CD4-positive, alpha-beta T cell treated with Interleukin-4 for 1 hour (primary cell): Measurements from ENCODE around the gene CEP72.
"Not testable (repeated sequence)": the region's sequence is repeated elsewhere in the genome, so short reads cannot be mapped to it uniquely, and the experiment has no call there.

Experiments
- DNase-seq, 2 donors: peaks; one replicate each; pipeline ENCODE4 v3.0.0-alpha.2; 2020 to 2022

The CEP72 gene, protein sequence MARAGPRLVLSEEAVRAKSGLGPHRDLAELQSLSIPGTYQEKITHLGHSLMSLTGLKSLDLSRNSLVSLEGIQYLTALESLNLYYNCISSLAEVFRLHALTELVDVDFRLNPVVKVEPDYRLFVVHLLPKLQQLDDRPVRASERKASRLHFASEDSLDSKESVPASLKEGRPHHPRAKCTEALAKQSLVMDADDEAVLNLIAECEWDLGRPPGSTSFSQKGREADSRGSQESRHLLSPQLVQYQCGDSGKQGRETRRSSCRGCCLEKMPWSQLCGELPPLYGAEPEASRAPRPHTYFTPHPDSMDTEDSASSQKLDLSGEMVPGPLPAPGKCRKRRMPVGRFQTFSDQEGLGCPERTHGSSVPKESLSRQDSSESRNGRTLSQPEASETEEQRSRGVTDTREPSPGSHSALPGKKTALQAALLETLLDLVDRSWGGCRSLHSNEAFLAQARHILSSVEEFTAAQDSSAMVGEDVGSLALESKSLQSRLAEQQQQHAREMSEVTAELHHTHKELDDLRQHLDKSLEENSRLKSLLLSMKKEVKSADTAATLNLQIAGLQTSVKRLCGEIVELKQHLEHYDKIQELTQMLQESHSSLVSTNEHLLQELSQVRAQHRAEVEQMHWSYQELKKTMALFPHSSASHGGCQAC

DNA sequence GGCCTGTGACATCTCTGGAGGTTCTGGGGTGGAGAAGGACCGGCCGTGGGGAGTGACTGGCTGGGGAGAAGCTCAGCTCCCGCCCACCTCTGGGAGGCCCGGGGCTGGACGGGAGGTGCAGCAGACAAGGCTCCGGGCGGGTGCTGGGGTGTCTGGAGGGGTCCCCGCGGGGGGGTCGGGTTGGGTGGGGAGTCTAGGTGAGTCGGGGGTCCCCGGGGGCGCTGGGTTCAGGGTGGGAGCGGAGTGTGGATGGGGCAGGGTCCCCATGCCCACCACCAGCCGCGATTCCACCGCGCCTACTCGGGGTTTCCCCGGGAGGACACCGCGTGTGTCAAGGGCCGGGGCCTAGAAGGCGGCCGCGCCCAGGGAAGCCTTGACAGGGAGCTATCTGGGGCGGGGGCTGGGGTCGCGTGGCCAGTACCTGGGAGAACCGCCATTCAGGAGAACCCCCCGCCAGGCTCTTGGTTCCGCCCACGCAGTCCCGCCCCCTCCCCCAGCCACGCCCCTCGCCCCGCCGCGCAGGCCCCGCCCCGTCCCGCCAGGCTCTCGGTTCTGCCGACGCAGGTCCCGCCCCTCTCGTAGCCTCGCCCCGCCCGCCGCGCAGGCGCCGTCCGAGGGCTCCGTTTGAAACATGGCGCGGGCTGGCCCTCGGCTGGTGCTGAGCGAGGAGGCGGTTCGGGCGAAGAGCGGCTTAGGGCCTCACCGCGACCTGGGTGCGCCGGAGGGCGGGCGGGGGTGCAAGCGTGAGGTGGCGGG lies at the start of gene CEP72:
Gene CEP72, plus strand, starts transcription at position 610 of the 756 bp plus-strand sequence. Its CDS starts 22 bp downstream, at position 632.
- peak; percentile 93 to 94 for DNase-seq

DNA sequence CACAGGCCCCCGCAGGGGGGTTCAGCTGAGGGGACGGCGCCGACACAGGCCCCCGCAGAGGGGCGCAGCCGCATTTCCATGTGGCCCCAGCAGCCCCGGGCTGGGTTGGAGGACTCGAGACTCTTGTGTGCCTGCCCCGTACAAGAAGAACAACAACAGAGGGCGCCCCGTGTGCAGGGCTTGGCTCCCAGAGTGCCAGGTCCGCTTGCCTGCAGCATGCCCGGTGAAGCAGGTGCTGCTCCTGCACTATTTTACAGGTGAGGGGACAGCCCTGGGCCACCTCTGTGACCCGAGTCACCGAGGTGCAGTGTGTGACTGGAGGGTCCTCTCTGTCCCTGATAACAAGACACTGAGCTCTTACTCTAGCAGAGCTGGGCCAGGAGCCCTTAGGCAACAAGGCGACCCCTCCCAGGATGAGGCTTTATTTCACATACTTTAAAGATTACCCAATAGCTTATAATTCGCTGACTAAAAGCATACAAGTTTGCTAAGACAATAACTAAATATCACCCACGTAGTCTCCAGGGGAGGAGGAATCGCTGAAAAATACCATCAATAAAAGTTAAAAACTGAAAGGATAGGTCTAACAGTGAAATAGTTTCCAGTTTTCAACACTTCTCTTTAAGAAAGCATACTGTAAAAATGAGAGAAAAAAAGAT lies 46.2 kb upstream of the CEP72 start:
- DNase-seq = no peak

DNA sequence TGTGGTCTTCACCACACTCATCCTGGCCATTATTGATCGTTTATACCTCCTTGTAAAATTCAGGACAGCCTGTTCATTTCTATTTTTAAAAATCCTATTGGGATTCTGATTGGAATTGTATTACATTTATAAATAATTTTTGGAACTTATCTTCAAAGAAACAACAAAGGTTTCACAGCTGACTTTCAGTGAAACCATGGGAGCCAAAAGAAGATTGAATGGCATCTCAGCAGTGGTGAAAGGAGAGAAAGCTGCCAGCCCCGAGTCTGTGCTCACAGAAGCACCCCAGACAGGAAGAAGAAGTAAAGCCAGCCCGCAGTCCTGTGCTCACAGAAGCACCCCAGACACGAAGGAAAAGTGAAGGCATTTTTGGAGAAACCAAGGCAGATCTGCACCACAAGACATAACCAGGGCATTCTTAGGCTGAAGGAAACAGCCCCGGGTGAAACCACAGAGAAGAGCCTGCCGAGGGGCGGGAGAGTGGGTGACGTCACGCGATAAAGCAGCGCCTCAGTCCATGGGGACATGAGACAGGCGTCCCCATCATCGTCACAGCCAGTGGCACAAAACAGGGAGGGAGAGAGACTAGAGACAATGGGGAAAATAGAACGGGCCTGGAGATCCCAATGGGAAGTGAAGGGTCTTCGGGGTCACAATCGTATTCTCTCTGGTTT lies 45.4 kb upstream of the CEP72 start:
- DNase-seq = no peak

DNA sequence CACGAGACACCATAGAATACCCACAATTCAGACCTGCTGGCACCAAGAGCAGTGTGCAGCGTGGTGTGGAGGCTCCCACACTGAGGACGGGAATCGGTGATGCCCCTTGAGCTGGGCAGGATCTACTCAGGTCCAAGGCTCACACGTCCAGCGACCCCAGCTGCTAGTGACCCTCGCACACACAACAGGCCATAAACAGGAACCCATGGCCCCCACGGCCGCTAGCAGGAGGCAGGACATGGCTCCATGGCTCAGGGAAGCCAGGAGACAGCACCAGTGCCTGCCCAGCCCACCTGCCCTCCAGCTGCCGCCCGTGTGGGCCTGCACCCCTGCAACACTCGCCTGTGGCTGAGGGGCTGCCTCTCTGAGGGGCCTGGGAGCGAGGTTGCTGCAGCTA lies 44.5 kb upstream of the CEP72 start:
- DNase-seq = no peak

DNA sequence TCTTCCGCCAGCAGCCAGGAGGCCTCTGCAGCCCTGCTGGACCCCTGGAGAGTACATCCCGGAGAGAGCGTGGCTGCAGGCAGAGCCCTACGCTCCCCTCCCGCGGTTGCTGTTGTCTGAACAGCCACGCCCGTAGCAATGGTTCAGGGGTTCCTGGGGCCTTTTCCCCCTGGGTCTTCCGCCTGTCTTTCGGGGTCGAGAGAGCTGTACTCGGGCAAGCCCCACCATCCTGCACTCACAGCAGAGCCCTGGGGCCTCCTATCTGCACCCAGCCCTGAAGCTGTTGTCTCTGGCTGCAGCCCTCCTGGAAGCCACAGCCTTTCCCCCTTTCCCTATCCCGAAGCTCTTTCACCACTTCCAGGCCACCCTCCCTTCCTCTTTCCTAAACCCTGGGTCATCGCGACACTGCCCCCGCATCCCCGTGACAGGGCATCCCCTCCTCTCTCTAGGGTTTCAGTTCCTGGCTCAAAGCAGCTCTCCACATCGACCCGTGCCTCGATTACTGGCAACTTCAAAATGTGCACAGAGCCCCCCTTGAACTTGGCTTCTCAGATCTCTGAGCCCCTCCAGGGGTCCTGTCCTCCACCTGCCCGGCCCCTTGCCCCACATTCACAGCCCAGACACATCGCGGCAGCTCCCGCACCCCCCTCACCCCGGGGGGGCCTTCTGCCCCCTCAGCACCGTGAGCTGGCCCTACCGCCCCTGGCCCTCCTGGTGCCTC lies 43.9 kb upstream of the CEP72 start:
- no peak for DNase-seq

DNA sequence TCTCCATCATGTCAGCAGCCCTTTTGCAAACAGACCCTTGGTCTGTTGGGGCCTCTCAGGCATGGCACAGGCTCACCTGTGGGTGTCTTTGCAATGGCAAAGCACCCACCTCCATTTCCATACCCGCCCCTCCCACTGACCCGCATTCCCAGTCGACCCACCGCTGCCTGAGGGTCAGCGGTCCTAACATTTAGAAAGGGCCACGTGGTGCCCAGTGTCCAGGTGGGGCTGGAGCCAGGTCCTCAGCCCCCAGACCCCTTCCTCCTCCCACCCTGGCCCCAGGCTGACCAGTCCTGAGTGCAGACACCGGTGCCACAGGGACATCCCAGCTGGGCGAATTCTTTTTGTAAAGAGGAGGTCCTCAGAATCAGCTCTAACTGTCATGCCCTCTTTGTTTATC lies 43.3 kb upstream of the CEP72 start:
- no peak for DNase-seq

DNA sequence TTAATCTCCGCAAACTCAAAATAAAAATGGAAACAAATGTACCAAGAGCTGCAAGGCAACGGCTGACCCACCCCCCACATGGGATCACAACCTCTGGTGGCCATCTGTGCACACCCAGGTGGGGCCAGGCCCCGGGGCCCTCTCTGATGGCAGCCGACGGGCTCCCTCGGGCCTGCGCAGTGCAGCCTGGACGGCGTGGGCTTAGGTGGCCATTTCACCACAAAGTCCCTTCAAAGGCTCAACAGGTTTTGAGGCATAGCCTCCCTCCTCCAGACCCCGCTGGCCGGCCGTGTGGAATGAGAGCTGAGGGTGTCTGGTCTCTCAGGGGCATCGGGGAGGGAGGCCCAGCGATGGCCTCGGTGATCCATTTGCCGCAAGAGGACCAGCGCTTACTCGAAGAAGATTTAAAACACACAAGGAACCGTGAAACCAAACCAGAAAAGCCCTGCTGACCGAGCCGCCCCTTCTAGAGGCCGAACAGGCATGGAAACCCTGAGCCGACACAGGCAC lies 42.7 kb upstream of the CEP72 start:
- DNase-seq = no peak

DNA sequence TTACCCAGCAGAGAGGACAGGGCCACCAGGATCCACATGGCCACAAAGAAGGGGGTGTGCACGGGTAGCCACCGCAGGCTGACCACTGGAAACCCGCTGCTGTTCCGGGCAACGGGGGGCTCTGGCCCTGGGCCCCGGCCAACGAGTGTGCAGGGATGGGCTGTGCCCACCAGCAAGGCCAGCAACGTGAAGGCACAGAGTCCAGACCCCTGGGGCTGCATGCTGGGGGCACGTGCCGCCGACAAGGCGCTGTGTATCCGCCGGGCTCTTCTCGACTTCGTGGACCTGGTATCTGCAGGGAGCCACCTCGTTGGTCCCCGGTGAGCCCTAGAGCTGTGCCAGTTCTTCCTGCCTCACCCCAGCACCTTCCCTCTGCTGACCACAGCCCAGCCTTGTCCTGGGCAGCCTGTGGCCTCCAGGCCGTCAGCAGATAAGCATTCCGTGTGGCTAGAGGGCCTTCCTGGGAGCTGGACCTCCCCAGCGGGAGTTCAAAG lies 42.2 kb upstream of the CEP72 start:
- DNase-seq = no peak

DNA sequence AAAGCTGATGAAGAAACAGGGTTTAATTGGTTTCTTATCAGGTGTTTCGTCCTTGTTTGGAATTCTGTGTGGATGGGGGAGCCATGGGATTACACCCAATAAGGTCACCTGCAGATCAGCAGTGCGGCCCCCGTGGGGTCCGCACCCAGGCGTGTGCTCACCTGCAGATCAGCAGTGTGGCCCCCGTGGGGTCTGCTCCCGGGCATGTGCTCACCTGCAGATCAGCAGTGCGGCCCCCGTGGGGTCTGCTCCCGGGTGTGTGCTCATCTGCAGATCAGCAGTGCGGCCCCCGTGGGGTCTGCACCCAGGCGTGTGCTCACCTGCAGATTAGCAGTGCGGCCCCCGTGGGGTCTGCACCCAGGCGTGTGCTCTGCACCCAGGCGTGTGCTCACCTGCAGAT lies 41.7 kb upstream of the CEP72 start:
- DNase-seq = no peak

DNA sequence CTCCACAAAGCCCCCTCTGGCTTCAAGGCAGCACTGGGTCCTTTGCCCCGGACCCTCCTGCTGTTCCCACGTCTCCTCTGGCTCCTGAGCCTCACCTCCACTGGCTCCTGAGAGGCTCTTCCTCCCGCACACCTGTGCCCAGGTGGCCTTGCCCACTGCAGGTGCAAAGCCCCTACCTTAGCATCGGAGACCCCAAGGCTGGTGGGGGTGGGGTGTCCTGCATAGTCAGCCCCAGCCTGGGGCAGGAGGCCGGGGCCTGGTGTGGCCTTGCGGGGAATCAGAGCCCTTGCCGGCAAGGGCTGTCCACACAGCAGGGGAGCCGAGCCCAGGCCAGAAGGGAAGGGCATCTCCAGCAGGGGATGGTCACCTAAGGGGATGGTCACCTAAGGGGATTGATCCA lies 41.3 kb upstream of the CEP72 start:
- DNase-seq = no peak

DNA sequence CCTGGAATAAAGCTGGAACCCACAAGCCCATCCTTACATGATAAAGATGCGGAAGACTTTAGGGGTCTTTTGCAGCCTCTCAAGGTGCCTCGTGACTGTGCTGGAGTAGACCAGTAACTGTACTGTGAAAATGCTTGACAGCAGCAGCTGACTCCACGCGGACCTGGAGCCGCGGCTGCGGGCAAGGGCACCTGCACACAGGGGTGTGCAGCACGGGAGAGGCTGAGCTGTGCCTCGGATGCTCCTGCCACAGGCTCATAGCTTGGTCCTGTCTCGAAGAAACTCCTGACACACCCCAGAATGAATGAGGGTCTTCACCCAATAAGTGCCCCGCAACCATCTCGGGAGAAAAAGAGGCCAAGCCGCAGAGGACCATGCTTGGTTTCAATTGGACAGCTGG lies 40.3 kb upstream of the CEP72 start:
- DNase-seq = no peak

DNA sequence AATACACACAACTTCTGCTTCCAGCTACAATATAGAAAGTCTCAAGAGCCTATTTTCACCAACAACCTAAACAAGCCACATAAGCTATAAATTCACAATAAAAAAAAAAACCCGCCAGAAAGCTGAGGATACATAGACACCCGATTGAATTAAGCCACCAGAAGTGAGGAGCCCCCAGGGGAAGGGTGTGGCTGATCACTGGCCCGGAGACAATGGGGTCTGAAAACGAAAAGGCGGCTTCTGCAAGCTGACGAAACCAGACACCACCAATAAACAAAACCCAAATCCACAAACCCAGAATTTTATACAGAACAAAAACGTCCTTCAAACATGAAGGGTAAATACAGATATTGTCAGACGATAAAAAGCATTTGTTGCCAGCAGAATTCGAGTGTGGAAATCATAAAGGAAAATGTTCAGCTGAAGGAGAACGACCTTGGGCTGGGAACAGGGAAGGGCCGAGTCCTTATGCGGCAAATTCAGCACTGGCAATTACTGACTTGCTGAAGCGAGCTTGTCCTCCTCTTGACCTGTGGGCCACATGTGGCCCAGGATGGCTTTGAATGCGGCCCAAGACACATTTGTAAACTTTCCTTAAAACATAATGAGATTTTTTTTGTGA lies 39.6 kb upstream of the CEP72 start:
- DNase-seq = no peak

DNA sequence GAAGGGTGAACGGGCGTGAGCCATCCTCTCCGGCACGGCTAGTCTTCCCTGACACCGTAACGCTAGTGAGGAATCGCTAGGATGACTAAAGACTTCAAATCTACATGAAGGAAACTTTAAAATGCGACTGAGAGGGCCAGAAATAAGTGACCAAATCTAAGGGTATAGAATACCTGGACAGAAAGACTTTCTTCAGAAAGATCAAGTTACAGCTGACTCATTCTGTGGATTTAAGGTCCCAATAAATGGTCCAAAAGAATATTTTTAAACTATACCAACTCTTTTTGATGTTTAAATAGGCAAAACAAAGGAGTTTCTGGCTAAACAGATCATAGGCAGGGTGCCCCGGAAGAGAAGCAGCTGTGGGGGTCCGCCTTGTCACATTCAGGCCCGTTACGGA lies 38.9 kb upstream of the CEP72 start:
- no peak for DNase-seq

DNA sequence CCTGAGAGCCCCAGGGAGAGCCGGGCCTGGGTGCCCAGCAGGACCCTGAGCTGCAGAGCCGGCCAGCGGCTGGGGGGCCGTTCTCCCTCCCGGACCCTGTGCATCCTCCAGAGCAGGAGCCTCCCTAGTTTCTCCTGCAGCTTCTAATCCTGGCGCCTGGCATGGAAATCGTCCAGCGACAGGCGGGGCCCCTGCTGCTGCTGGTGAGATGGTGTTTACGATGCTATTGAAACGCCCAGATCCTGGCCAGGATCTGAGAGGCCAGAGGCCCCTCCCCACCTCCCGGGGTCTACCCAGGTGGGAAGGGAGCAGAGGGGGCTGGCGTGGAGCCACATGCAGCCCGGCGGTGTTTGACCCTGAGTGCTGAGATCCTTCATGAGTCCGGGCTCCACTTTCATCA lies 38.2 kb upstream of the CEP72 start:
- DNase-seq = no peak

DNA sequence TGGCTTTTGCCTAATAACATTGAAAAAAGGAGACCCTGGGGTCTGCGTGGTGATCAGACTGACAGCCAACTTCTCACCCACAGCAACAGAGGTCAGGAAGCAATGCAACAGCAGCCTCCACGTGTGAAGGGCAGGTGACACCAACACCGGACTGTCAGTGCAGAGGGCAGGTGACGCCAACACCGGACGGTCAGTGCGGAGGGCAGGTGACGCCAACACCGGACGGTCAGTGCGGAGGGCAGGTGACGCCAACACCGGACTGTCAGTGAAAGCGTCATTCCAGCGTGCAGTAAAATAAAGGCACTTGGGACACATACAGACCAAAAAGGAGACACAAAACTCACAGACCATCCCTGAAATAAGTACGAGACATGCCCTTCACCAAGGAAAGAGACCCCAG lies 37.2 kb upstream of the CEP72 start:
- no peak for DNase-seq

DNA sequence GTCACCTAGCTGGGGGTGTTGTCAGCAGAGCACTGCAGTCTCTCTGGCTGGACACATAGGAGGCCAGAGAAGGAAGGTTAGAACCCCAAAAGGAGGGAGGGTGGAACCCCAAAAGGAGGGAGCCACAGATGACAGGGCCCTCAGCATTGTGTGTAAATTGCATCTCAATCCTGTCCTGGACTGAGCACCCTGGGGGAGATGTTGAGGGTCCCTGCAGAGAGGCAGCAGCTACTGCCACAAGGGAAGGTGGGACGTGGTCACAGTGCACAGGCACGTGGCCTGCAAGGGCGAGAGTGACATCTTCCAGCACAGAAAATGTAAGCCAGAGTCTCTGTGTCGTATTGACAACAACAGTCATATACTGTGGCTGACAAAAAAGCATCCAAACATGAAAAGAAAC lies 36.5 kb upstream of the CEP72 start:
- DNase-seq = no peak

DNA sequence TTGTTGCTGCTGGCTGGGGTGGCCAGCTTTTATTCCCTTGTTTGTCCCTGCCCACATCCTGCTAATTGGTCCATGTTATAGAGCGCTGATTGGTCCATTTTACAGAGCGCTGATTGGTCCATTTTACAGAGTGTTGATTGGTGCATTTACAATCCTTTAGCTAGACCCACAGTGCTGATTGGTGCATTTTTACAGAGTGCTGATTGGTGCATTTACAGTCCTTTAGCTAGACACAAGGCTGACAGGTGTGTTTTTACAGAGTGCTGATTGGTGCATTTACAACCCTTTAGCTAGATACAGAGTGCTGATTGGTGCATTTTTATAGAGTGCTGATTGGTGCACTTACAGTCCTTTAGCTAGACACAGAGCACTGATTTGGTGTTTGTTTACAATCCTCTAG lies 34.9 kb upstream of the CEP72 start:
- not testable (repeated sequence) for DNase-seq

DNA sequence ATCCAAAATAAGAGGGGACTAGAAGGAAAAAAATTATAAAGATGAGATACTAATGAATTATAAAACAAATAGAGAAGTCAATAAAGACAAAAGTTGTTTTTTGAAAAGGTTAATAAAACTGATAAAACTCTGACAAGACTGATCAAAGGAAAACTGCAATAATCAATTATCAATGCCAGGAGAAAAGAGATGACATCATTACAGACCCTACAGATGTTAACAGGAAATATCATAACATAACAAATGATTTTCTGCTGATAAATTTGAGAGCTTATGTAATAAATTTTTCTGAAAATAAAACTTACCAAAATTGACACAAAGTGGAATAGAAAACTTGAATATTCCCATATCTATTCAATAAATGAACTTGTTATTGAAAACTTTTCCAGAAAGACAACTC lies 34.3 kb upstream of the CEP72 start:
- DNase-seq = no peak

DNA sequence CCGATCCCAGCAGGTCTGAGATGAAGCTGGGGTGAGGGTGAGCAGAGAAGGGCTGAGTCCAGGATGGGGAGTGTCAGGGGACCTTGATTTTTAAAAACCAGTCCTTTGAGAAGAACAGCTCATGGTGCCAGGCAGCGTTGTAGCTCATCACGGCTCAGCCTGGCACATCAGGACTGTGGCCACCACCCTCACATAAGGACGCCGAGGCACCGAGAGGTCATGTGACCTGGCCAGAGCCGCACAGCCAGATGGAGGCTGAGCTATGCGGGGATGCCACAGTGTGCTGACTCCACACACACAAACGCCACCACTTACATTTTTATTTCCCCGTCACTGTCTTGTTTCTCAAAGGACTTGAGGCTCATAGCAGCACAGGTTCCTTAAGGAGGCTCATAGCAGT lies 32.9 kb upstream of the CEP72 start:
- DNase-seq = no peak

DNA sequence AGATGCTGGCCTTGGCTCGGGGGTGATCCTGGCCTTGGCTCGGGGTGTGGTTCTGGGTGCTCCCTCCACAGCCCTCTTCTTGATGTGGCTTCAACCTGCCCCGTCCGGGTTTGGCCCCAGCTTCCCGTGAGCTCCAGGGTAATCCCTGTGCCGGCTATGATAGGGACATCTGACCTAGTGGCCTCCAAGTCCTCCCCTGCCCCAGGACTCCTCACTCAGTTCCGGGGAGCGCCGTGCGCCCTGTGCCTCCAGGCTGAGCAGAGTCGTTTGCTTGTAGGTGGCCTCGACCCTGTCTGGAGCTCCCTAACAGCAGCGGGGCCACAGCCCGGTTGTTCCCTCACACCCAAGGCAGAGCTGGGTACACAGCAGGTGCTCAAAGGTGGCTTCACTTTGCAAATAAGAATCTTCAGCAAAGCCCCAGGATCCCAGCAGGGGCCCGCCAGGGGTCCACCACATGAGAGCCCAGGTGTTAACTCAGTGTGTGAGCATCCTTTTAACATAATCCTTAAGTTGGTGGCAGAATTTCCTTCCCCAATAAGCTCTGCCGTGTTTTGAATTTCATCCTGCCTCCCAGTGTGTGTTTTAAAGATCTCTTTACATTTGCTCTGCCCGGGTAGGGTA lies 32.3 kb upstream of the CEP72 start:
- no peak for DNase-seq

DNA sequence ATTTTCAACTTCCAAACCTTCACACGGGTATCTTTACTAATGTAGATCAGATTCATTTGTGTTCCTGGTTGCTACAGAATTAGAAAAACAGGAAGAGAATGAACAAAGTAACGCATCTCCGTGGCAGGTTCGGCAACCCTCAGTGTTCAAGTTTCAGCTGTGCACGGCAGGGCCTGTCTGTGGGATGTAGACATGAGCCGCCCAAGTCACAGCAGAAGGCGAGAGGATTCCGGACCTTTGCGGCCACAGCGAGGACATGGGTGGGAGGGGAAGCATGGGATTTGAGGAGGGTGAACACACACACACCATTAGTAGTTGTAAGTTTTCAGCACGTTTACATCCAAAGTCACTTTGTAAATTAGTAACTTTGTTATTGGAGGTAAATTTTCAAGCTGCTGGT lies 31.7 kb upstream of the CEP72 start:
- no peak for DNase-seq
